ENCODE data around the gene CRYAB. TPM values are rescaled to one million over a fixed set of nuclear protein-coding genes. Genes with fewer than 3 reads are reported as not detected.

CRYAB gene
- total RNA-seq, 1 experiment from 2014 or later: 2.1 TPM

GRCh38 chr11:111908639-111909305 is 2.8 kb downstream of the CRYAB start (continued):
- TF ChIP-seq, protein P1, sequence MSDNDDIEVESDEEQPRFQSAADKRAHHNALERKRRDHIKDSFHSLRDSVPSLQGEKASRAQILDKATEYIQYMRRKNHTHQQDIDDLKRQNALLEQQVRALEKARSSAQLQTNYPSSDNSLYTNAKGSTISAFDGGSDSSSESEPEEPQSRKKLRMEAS (CRISPR knock-in tag; IDR thresholded peaks at IDR 0.05): no peak
- TF ChIP-seq ELF4 (CRISPR knock-in tag; IDR thresholded peaks at IDR 0.05; ENCODE audit: low read depth) (no peak), USF2 (CRISPR knock-in tag; IDR thresholded peaks at IDR 0.05) (no peak), OVOL2 (CRISPR knock-in tag; IDR thresholded peaks at IDR 0.05; ENCODE audit: borderline replicate concordance) (no peak), USF1 (CRISPR knock-in tag; IDR thresholded peaks at IDR 0.05) (no peak), HMGA2 (CRISPR knock-in tag; IDR thresholded peaks at IDR 0.05) (no peak), FOXK1 (CRISPR knock-in tag; IDR thresholded peaks at IDR 0.05) (no peak), E2F4 (CRISPR knock-in tag; IDR thresholded peaks at IDR 0.05; ENCODE audit: borderline replicate concordance, low read depth) (no peak)
- TF ChIP-seq, protein P2, sequence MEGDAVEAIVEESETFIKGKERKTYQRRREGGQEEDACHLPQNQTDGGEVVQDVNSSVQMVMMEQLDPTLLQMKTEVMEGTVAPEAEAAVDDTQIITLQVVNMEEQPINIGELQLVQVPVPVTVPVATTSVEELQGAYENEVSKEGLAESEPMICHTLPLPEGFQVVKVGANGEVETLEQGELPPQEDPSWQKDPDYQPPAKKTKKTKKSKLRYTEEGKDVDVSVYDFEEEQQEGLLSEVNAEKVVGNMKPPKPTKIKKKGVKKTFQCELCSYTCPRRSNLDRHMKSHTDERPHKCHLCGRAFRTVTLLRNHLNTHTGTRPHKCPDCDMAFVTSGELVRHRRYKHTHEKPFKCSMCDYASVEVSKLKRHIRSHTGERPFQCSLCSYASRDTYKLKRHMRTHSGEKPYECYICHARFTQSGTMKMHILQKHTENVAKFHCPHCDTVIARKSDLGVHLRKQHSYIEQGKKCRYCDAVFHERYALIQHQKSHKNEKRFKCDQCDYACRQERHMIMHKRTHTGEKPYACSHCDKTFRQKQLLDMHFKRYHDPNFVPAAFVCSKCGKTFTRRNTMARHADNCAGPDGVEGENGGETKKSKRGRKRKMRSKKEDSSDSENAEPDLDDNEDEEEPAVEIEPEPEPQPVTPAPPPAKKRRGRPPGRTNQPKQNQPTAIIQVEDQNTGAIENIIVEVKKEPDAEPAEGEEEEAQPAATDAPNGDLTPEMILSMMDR (IDR thresholded peaks at IDR 0.05): no peak

- H3K9me3 Mint-ChIP-seq: peaks cover 6% of the 10 kb centered on the region
- TF ChIP-seq NFATC4 (CRISPR knock-in tag; IDR thresholded peaks at IDR 0.05) (no peak), AR (CRISPR knock-in tag; IDR thresholded peaks at IDR 0.05) (no peak), NR1H2 (CRISPR knock-in tag; IDR thresholded peaks at IDR 0.05) (no peak), ZNF317 (CRISPR knock-in tag; IDR thresholded peaks at IDR 0.05; ENCODE audit: borderline replicate concordance, low read depth) (no peak), CDX4 (CRISPR knock-in tag; IDR thresholded peaks at IDR 0.05; ENCODE audit: borderline replicate concordance) (no peak), NFYB (CRISPR knock-in tag; conservative IDR thresholded peaks at IDR 0.05; ENCODE audit: low read depth) (no peak)
- TF ChIP-seq, protein P3, sequence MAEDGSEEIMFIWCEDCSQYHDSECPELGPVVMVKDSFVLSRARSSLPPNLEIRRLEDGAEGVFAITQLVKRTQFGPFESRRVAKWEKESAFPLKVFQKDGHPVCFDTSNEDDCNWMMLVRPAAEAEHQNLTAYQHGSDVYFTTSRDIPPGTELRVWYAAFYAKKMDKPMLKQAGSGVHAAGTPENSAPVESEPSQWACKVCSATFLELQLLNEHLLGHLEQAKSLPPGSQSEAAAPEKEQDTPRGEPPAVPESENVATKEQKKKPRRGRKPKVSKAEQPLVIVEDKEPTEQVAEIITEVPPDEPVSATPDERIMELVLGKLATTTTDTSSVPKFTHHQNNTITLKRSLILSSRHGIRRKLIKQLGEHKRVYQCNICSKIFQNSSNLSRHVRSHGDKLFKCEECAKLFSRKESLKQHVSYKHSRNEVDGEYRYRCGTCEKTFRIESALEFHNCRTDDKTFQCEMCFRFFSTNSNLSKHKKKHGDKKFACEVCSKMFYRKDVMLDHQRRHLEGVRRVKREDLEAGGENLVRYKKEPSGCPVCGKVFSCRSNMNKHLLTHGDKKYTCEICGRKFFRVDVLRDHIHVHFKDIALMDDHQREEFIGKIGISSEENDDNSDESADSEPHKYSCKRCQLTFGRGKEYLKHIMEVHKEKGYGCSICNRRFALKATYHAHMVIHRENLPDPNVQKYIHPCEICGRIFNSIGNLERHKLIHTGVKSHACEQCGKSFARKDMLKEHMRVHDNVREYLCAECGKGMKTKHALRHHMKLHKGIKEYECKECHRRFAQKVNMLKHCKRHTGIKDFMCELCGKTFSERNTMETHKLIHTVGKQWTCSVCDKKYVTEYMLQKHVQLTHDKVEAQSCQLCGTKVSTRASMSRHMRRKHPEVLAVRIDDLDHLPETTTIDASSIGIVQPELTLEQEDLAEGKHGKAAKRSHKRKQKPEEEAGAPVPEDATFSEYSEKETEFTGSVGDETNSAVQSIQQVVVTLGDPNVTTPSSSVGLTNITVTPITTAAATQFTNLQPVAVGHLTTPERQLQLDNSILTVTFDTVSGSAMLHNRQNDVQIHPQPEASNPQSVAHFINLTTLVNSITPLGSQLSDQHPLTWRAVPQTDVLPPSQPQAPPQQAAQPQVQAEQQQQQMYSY (CRISPR knock-in tag; IDR thresholded peaks at IDR 0.05): no peak
Measured at GRCh38 chr11:111906680-111907079, 4.9 kb downstream of the CRYAB start.

More at GRCh38 chr11:111906680-111907079, 4.9 kb downstream of the CRYAB start:
- ChIA-PET POLR2A (no interaction called here), CTCF (no interaction called here)
- Mint-ChIP-seq H3K27me3 (ENCODE audit: low read depth) (no peaks in the 10 kb centered on the region; the same call in 1 of the 2 replicates), H3K4me3 (no peak overlapping the region), H3K36me3 (no peaks in the 10 kb centered on the region), H3K4me1 (peaks cover 20% of the 10 kb centered on the region), H3K27ac (no peak overlapping the region)
- no peak for DNase-seq (ENCODE audit: low spot score)
- ATAC-seq: no peak

All from WTC11 (cell line).